GM21515 (cell line): Measurements from ENCODE around the gene CDH12.
A peak's percentile ranks its signal among the peaks of the same experiment; 100 is the strongest.

Experiments used
- ATAC-seq: cut with Tn5 transposase; IDR thresholded peaks from one replicate; pipeline ENCODE4 v1.9.1; 2021; ENCODE audit not compliant: unreplicated experiment

CDH12 gene

GRCh38 chr5:21862986-21863385, 990.2 kb downstream of the CDH12 start:
- ATAC-seq, result no peak

GRCh38 chr5:21858441-21858840, 994.7 kb downstream of the CDH12 start:
- ATAC-seq, result no peak

- no peak for ATAC-seq
These were observed 996.2 kb downstream of the CDH12 start for GRCh38 chr5:21856987-21857386.

GRCh38 chr5:21847300-21847699, 1005.8 kb downstream of the CDH12 start:
- no peak for ATAC-seq

GRCh38 chr5:21844960-21845359, 1008.2 kb downstream of the CDH12 start:
- ATAC-seq, result no peak

GRCh38 chr5:21834863-21835262, 1018.3 kb downstream of the CDH12 start:
- no peak for ATAC-seq

- peak; percentile 81 for ATAC-seq
These were observed 1021.9 kb downstream of the CDH12 start for GRCh38 chr5:21831145-21831787.

GRCh38 chr5:21826884-21827283, 1026.3 kb downstream of the CDH12 start:
- no peak for ATAC-seq

GRCh38 chr5:21823588-21823987, 1029.6 kb downstream of the CDH12 start:
- ATAC-seq, result no peak

GRCh38 chr5:21823076-21823574, 1030.0 kb downstream of the CDH12 start:
- no peak for ATAC-seq

- no peak for ATAC-seq
These were observed 1032.6 kb downstream of the CDH12 start for GRCh38 chr5:21820527-21820926.

- no peak for ATAC-seq
These were observed 1034.8 kb downstream of the CDH12 start for GRCh38 chr5:21818370-21818720.

GRCh38 chr5:21817668-21818369, 1035.3 kb downstream of the CDH12 start:
- ATAC-seq, result no peak

GRCh38 chr5:21810737-21811316, 1042.3 kb downstream of the CDH12 start:
- no peak for ATAC-seq

GRCh38 chr5:21809611-21810010, 1043.5 kb downstream of the CDH12 start:
- no peak for ATAC-seq

GRCh38 chr5:21807953-21808352, 1045.2 kb downstream of the CDH12 start:
- no peak for ATAC-seq

- ATAC-seq, result no peak
These were observed 1046.2 kb downstream of the CDH12 start for GRCh38 chr5:21806943-21807342.

GRCh38 chr5:21806271-21806670, 1046.9 kb downstream of the CDH12 start:
- no peak for ATAC-seq

GRCh38 chr5:21802869-21803490, 1050.2 kb downstream of the CDH12 start:
- ATAC-seq, result no peak

- no peak for ATAC-seq
These were observed 1051.0 kb downstream of the CDH12 start for GRCh38 chr5:21802100-21802499.

GRCh38 chr5:21792748-21793147, 1060.4 kb downstream of the CDH12 start:
- ATAC-seq, result no peak

GRCh38 chr5:21791304-21791703, 1061.8 kb downstream of the CDH12 start:
- ATAC-seq, result no peak
